Gastroesophageal sphincter (tissue), 4 donors: ENCODE data around the gene DLGAP4. TPM values are rescaled to one million over a fixed set of nuclear protein-coding genes. Genes with fewer than 3 reads are reported as not detected.

Experiments
- ATAC-seq: fragments of 150-250 bp; one replicate; pipeline ENCODE4 v1.9.1; 2016; ENCODE audit warnings: mild to moderate bottlenecking, moderate library complexity
- H3K27ac ChIP-seq, 4 donors: fragments of 200-600 bp; sonication (generic) in 3 of 4; 1 replicate in 3 of 4; 2 replicates in 1 of 4; pipeline ENCODE4 v1.5.1; 2016 to 2019
- H3K27me3 ChIP-seq: fragments of 200-600 bp; sonication (generic); one replicate; pipeline ENCODE4 v1.5.1; 2019
- H3K36me3 ChIP-seq, 2 donors: fragments of 200-600 bp; sonication (generic); one replicate each; pipeline ENCODE4 v1.5.1; 2019; ENCODE audit warnings: control low read depth in 1 of 2
- H3K4me1 ChIP-seq, 3 donors: fragments of 200-600 bp; sonication (generic); 1 replicate in 2 of 3; 2 replicates in 1 of 3; pipeline ENCODE4 v1.5.1; 2016 to 2019; ENCODE audit warnings: control low read depth in 2 of 3
- H3K4me3 ChIP-seq, 2 donors: fragments of 200-600 bp; sonication (generic); one replicate each; pipeline ENCODE4 v1.5.1; 2019; ENCODE audit warnings: mild to moderate bottlenecking in 1 of 2, moderate library complexity in 1 of 2
- H3K9me3 ChIP-seq, 3 donors: fragments of 200-600 bp; sonication (generic); one replicate each; pipeline ENCODE4 v1.5.1; 2017 to 2019; ENCODE audit warnings: control low read depth in 2 of 3
- CTCF ChIP-seq, 4 experiments: fragments of 200-600 bp in 2 of 4; fragments of 450-650 bp in 2 of 4; sonication (generic) in 1 of 4; IDR thresholded peaks; one replicate each; pipeline ENCODE4 v1.5.1; 2017 to 2019; ENCODE audit warnings: antibody characterized with exemption in 4 of 4, mild to moderate bottlenecking in 2 of 4, moderate library complexity in 2 of 4
- EP300 ChIP-seq: sonication (generic); formaldehyde crosslinking; IDR thresholded peaks from one replicate; pipeline ENCODE4 v1.6.1; 2017; ENCODE audit warnings: antibody characterized with exemption, mild to moderate bottlenecking
- POLR2A ChIP-seq, 2 donors: fragments of 450-650 bp; IDR thresholded peaks; one replicate each; pipeline ENCODE4 v1.6.1; 2017; ENCODE audit warnings: antibody characterized with exemption in 2 of 2, mild to moderate bottlenecking in 2 of 2, moderate library complexity in 1 of 2
- POLR2AphosphoS5 ChIP-seq: sonication (generic); formaldehyde crosslinking; IDR thresholded peaks from one replicate; pipeline ENCODE4 v1.6.1; 2017; ENCODE audit warnings: antibody characterized with exemption
- WGBS, 2 donors: methylation state at CpG; one replicate each; pipeline ENCODE4 v1.1.5; 2018; ENCODE audit warnings: low coverage in 1 of 2; 5-methylcytosine and 5-hydroxymethylcytosine counted together
- total RNA-seq, 4 donors: library from RNA; depleted of rRNA; stranded (reverse); fragments of >200 nt; gene quantifications; one replicate each; pipeline ENCODE4 v1.1.0, GENCODE V29; 2016

The DLGAP4 gene
- total RNA-seq, 4 donors from 2014 or later: 35.5 to 76.1 (median 42.2) TPM

- H3K27ac ChIP-seq: no peak overlapping the region
- H3K36me3 ChIP-seq: no peaks in the 10 kb centered on the region
- H3K27me3 ChIP-seq: peaks cover 37% of the 10 kb centered on the region
- TF ChIP-seq POLR2AphosphoS5 (no peak), POLR2A (IDR thresholded peaks at IDR 0.05) (no peak), EP300 (no peak), CTCF (IDR thresholded peaks at IDR 0.05) (no peak)
- H3K4me1 ChIP-seq: no peaks in the 10 kb centered on the region
- no peak overlapping the region for H3K4me3 ChIP-seq
- peaks cover 0 to under 1% (median 0%) of the 10 kb centered on the region in 3 donors for H3K9me3 ChIP-seq
- ATAC-seq: no peak
Measured at GRCh38 chr20:36386236-36386635, 80.1 kb downstream of the DLGAP4 start.

GRCh38 chr20:36390269-36390668 is 84.1 kb downstream of the DLGAP4 start:
- Histone ChIP-seq H3K4me1 (no peaks in the 10 kb centered on the region), H3K27me3 (peaks cover 43% of the 10 kb centered on the region), H3K36me3 (no peaks in the 10 kb centered on the region), H3K9me3 (no peaks in the 10 kb centered on the region), H3K4me3 (no peak overlapping the region), H3K27ac (no peak overlapping the region)
- TF ChIP-seq CTCF (IDR thresholded peaks at IDR 0.05) (no peak), POLR2AphosphoS5 (no peak), EP300 (no peak), POLR2A (IDR thresholded peaks at IDR 0.05) (no peak)
- 43% methylated on average over 1 of the region's 2 CpGs; no CpG with 5 or more reads in 1 of the 2 donors for WGBS, 2 donors
- no peak for ATAC-seq

- Histone ChIP-seq H3K27me3 (peaks cover 39% of the 10 kb centered on the region), H3K9me3 (no peaks in the 10 kb centered on the region), H3K4me3 (no peak overlapping the region), H3K4me1 (no peaks in the 10 kb centered on the region), H3K36me3 (no peaks in the 10 kb centered on the region), H3K27ac (no peak overlapping the region)
- TF ChIP-seq POLR2A (IDR thresholded peaks at IDR 0.05) (no peak), CTCF (IDR thresholded peaks at IDR 0.05) (no peak), POLR2AphosphoS5 (no peak), EP300 (no peak)
- no peak for ATAC-seq
- WGBS, 2 donors: 53 to 70% methylated on average over 2 to 4 of the region's 6 CpGs
Measured at GRCh38 chr20:36390719-36391415, 84.7 kb downstream of the DLGAP4 start.

- H3K4me1 ChIP-seq: no peaks in the 10 kb centered on the region
- no peaks in the 10 kb centered on the region for H3K9me3 ChIP-seq
- H3K27me3 ChIP-seq: peaks cover 39% of the 10 kb centered on the region
- no peak overlapping the region for H3K4me3 ChIP-seq
- ATAC-seq: no peak
- no peak for TF ChIP-seq POLR2A (IDR thresholded peaks at IDR 0.05)
- H3K27ac ChIP-seq: no peak overlapping the region
- H3K36me3 ChIP-seq: no peaks in the 10 kb centered on the region
- WGBS, 2 donors: 27% methylated on average over 2 of the region's 5 CpGs; no CpG with 5 or more reads in 1 of the 2 donors
Measured at GRCh38 chr20:36391456-36391855, 85.3 kb downstream of the DLGAP4 start.

GRCh38 chr20:36391955-36392354 is 85.8 kb downstream of the DLGAP4 start:
- WGBS, 2 donors: 28 to 43% methylated on average over 1 to 5 of the region's 5 CpGs
- H3K4me1 ChIP-seq: no peaks in the 10 kb centered on the region
- no peak for TF ChIP-seq CTCF (IDR thresholded peaks at IDR 0.05)
- TF ChIP-seq POLR2A (IDR thresholded peaks at IDR 0.05): no peak
- no peak for TF ChIP-seq EP300
- TF ChIP-seq POLR2AphosphoS5: no peak
- no peaks in the 10 kb centered on the region for H3K36me3 ChIP-seq
- no peak for ATAC-seq
- no peaks in the 10 kb centered on the region for H3K9me3 ChIP-seq
- peaks cover 44% of the 10 kb centered on the region for H3K27me3 ChIP-seq
- no peak overlapping the region for H3K4me3 ChIP-seq
- no peak overlapping the region for H3K27ac ChIP-seq
